NK-92 (cell line): Measurements from ENCODE around the gene FNDC11.
"Not testable (repeated sequence)": the region's sequence is repeated elsewhere in the genome, so short reads cannot be mapped to it uniquely, and the experiment has no call there.

Source experiments
- DNase-seq: peaks from one replicate; lab custom pipeline; 2025; ENCODE audit not compliant: unreplicated experiment; lab: John Stamatoyannopoulos, UW

The FNDC11 gene

GRCh38 chr20:63565699-63566335 is 11.9 kb downstream of the FNDC11 start:
- DNase-seq = no peak

- no peak for DNase-seq
Observed at GRCh38 chr20:63566395-63567135, 12.6 kb downstream of the FNDC11 start.

GRCh38 chr20:63567136-63567385 is 13.1 kb downstream of the FNDC11 start:
- no peak for DNase-seq

GRCh38 chr20:63567386-63568169 is 13.6 kb downstream of the FNDC11 start:
- DNase-seq = no peak

- DNase-seq = no peak
Observed at GRCh38 chr20:63568170-63568981, 14.4 kb downstream of the FNDC11 start.

GRCh38 chr20:63568986-63569949 is 15.3 kb downstream of the FNDC11 start:
- DNase-seq = no peak

GRCh38 chr20:63570281-63571086 is 16.5 kb downstream of the FNDC11 start:
- no peak for DNase-seq

- not testable (repeated sequence) for DNase-seq
Observed at GRCh38 chr20:63571087-63571478, 17.1 kb downstream of the FNDC11 start.

GRCh38 chr20:63572071-63572787 is 18.3 kb downstream of the FNDC11 start:
- DNase-seq = no peak

- DNase-seq = no peak
Observed at GRCh38 chr20:63572788-63573646, 19.1 kb downstream of the FNDC11 start.

- DNase-seq = no peak
Observed at GRCh38 chr20:63573647-63574131, 19.7 kb downstream of the FNDC11 start.

GRCh38 chr20:63574156-63574828 is 20.3 kb downstream of the FNDC11 start, which contains the start of gene HELZ2:
Gene HELZ2, minus strand, starts transcription at chr20:63574239. Its CDS starts 1,854 bp downstream, at chr20:63572385.
- DNase-seq = no peak

GRCh38 chr20:63574829-63575743 is 21.1 kb downstream of the FNDC11 start:
- no peak for DNase-seq

- DNase-seq = no peak
Observed at GRCh38 chr20:63576311-63576710, 22.4 kb downstream of the FNDC11 start.

GRCh38 chr20:63577317-63577894 is 23.4 kb downstream of the FNDC11 start:
- DNase-seq = no peak
